Activated CD4-positive, alpha-beta T cell treated with anti-CD3 and anti-CD28 coated beads for 48 hours (primary cell): ENCODE measurements around the gene KLK4.
A peak's percentile ranks its signal among the peaks of the same experiment; 100 is the strongest.

Experiments used
- DNase-seq: peaks from one replicate; pipeline ENCODE4 v3.0.0-alpha.2; 2020

The KLK4 gene, protein sequence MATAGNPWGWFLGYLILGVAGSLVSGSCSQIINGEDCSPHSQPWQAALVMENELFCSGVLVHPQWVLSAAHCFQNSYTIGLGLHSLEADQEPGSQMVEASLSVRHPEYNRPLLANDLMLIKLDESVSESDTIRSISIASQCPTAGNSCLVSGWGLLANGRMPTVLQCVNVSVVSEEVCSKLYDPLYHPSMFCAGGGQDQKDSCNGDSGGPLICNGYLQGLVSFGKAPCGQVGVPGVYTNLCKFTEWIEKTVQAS

DNA sequence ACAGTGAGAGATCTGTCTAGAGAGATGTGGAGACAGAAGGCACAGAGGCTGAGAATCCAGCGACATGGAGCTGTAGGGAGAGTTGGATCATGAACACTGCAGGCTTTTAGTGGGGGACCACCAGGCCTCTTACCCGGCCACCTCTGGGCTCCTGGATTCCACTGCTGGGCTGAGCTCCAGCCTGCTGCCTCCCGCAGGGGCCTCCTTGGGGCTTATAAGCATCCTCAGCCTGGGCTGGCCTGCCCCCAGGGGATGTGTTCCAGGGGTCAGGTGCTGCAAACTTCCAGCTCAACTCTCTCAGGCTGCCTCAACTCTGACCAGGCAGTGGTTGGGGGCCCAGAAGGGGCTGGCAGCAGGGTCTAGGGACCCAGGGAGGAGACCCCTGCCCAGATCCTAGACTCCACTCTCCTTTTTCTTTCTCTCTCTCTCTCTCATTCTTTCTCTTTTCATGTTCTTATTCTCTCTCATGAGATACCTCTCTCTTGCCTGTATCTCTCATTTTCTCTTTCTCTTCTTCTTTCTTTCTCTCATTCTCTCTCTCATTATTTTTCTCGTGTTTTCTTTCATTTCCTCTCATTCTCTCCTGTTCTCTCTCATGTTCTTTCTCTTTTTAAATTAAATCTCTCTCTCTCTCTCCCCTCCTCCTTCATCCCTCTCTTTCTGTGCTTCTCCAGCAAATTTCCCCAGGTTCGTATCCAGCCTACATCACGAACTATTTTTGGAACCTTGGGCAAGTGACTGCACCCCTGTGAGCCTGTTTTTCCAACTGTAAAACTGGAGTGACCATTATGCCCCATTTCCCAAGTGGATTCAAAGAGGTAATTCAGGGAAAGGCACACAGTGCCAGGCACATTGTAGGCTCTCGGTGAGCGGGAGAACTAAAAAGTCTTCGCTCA lies at the start of gene KLK4:
KLK4 (minus strand) TSS at position 190 of the 896 bp plus-strand sequence. CDS start 657 bp downstream, outside the sequence.
- DNase-seq = no peak

DNA sequence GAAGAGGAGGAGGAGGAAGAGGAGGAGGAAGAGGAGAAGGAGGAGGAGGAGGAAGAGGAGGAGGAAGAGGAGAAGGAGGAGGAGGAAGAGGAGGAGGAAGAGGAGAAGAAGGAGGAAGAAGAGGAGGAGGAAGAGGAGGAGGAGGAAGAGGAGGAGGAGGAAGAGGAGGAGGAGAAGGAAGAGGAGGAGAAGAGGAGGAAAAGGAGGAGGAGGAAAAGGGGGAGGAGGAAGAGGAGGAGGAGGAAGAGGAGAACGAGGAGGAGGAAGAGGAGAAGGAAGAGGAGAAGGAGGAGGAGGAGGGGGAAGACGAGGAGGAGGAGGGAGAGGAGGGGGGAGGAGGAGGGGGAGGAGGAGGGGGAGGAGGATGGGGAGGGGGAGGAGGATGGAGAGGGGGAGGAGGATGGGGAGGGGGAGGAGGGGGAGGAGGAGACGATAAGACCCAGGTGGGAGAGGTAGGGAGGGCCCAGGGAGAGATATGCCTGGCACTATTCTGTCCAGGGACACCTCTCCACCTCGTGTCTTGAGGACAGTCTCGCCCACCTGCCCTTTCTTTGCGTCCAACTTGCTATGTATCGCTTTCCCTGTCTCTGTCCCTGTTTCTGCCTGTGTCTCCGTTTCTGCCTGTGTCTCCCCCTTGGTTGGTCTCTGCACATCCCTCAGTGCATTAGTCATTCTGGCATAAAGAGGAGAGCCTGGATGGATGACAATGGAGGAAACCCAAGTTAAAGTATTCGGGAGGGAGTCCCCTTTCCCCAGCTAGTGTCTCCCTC lies 48.7 kb upstream of the KLK4 start:
- DNase-seq = no peak

DNA sequence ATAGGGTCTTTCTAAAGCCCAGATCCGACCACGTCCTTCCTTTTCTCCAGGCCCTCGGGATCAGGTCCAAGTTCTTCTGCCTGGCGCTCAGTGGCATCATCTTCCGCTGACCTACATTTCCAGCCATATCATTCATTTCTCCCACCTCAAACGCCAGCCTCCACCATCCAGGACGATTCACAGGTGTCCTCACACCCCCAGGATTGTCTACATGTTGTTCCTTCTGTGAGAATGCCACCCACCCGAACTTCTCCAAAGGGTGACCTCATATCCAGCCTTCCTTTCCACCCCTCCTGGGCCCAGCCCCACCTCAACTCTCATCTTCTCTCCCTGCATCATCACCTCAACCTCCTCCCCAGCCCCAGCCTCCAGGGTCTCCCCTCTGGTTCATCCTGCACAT lies 46.4 kb upstream of the KLK4 start:
- no peak for DNase-seq

DNA sequence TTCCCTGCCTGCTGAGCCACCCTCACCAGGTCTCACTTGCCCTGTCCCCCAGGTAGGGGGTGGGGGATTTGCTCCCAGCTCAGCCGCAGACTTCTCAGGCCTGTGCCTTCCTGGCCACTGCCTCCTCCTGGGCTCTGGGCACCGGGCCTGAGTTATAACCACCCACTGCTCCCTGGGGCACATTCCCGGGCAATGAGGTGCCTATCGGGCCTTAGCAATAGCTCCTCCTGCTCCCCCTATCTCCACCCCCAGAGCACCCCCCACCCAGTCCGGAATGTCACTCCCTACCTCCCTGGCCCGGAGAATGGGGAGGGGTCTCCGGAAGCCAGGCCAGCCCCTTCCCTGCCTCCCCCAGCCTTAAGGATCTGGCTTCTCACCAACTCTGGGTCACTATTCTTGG lies 41.7 kb upstream of the KLK4 start, which contains the start of gene KLK5:
KLK5 (minus strand) TSS at position 129 of the 400 bp plus-strand sequence. CDS start 381 bp downstream, outside the sequence.
- DNase-seq = no peak

DNA sequence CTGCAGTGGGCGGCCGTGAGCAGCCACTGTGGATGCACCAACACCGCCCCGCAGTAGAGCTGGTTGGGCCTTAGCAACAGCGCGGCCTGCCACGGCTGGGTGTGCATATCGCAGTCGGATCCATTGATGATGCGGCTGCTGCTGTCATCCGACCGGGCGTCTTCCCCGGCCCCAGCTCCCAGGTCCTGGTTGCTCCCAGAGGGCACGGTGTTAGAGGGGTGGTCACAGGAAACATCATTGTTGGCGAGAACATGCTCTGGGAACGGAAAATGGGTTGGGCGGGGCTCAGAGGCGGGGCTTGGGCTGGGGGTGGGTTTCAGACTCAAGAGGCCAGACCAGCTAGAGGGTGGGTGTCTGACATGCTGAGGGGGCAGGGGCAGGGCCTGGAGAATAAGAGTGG lies 38.7 kb upstream of the KLK4 start:
- no peak for DNase-seq

DNA sequence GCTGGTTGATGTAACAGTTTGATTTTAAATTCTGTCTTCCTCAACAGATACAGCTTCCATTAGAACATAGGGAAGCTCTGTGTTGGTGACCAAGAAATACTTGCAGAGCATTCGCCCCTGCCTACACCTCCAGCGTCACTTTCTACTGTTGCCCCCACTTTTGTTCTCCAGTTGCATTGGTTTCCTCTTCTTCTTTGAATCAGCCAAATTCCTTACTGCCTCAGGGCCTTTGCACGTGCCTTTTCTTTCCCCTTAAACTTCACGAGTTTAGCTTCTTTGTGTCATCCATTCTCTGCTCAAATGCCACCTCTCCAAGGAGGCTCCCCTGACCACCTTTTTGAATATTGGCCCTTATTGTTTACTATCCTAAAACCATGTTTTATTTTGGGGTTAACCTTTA lies 35.9 kb upstream of the KLK4 start:
- DNase-seq = no peak

DNA sequence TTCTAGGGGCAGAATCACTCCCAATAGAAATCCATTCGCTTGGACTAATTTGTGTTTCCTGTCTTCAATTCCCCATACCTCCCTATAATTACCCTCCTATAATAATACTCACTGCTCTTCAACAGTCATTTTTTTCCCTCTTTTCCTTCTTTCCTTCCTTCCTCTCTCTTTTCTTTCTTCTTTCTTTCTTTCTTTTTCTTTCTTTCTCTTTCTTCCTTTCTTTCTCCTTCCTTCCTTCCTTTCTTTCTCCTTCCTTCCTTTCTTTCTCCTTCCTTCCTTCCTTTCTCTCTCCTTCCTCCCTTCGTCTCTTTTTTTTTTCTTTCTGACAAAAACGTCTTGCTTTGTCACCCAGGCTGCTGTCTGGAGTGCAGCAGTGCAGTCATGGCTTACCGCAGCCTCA lies 33.6 kb upstream of the KLK4 start:
- DNase-seq = no peak

DNA sequence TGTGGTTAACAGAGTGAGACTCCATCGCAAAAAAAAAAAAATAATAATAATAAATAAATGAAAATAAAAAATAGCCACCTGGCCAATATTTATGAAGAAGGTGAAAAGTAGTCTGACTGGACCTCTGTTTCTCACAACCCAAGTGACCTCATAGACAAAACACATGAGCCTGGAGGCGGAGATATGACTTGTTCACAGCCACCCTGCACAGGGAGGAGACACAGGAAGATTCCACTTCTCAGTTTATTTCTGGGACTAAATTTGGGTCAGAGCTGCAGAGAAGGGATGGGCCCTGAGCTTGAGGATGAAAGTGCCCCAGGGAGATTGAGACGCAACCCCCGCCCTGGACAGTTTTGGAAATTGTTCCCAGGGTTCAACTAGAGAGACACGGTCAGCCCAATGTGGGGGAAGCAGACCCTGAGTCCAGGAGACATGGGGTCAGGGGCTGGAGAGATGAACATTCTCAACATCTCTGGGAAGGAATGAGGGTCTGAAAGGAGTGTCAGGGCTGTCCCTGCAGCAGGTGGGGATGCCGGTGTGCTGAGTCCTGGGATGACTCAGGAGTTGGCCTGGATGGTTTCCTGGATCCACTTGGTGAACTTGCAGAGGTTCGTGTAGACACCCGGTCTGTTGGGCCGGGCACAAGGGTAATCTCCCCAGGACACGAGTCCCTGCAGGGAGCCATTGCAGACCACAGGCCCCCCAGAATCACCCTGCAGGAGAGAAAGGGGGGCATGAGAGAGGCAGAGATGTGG lies 32.1 kb upstream of the KLK4 start:
- no peak for DNase-seq

DNA sequence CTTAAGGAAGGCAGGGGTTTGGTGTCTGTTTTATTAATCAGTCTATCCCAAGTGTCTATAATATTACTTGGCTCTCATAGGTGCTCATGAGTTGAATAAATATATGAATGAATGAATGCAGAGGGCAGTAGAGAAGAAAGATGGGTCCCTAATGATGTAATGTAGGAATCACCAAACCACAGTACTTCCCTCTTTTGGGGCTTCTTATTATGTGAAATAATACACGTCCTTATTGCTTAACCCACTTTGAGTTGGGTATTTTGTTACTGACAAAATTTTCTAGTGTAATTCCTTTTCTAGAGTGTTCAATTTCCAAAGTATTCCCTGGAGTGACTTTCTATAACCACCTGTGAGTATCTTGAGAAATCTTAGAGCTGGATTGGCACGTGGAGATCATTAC lies 28.4 kb upstream of the KLK4 start:
- no peak for DNase-seq

DNA sequence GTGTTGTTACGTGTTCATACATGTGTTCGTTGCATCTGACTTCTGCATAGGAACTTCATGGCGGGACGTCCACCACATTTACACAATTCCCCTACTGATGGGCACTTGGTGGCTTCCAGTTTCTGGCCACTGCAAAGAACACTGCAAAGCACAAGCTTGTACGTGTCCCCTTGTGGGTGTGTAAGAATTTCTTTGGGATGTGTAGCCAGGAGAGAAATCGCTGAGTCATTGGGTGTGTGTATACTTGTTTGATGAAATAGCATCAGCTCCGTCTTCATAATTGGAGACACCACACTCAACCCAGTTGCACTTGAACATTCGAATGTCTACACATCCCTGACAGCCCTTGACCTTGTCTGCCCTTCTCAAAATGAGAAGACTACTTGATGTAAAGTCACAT lies 22.4 kb upstream of the KLK4 start:
- DNase-seq = no peak

DNA sequence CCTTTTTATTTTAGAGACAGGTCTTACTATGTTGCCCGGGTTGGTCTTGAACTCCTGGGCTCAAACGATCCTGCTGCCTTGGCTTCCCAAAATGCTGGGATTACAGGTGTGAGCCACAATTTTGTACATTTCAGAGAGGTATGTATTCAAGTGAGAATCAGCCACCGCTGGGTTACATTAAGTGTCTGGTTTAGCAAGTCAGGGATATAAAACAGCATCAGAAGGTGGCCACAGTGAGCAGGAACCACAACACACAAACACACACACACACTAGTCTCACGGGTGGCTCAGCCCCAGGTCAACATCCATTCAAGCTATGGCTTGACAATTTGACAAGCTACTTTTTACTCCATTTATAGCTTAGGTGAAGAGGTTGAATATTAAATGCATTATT lies 21.5 kb upstream of the KLK4 start:
- DNase-seq = no peak

DNA sequence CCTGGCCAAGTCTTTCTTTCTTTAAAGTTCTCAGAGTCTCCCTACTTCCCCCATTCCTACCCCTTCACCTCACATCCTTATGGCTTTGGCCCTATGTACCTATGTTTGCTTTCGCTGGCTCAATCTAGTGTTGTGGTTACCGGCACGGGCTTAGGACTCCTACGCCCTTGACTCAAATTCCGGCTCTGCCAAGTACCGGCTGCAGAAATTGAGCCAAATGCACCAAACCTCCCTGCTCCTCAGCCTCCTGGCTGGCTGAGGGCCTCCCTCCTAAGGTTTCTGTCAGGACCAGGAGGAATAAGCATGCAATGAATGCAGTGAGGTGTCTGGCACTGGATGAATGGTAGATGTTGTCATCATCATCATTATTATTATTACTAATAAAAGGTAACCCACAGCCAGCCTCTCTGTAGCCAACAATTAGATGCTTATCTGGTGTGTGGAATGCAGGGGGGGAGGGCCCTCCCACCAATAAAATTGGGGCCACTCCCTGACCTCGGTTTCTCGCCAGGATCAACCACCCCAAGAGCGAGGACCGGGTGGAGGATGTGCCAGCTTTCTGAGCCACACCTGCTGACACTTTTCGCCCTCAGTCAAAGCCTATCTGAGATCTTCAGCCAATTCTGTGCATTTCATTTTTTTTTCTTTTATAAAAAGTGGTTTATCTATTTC lies 21.0 kb upstream of the KLK4 start:
- DNase-seq = no peak

DNA sequence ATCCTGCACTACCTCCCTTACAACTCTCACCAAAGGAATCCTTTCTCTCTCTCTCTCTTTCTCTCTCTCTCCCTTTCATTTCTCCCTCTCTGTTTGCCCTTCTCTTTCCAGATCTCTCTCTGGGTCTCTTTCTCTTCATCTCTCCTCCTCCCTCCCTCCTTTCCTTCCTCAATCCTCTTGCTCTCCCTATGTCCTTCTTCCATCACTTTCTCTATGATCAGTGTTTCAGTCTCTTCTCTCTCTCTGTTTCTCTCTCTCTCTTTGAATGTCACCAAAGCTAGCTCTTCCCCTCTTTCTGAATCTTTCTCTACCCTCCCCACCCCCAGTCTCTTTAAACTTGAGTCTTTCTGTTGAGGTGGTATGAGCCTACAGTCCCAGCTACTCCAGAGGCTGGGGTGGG lies 19.8 kb upstream of the KLK4 start:
- no peak for DNase-seq

DNA sequence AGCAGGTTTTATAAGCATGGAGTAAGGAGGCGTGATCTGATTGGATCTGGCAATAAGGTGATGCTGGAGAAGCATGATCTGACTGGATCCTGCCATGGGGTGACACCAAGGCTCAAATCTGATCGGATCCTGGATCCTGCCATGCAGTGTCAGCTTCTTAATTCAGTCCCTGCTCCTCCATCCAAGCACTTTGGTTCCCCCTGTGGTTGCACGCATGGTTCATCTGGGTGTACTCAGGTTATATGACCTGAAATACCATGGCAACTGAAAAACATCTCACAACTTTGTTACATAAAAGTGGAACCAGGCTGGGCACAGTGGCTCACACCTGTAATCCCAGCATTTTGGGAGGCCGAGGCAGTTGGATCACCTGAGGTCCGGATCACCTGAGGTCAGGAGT lies 17.6 kb upstream of the KLK4 start:
- DNase-seq = no peak

DNA sequence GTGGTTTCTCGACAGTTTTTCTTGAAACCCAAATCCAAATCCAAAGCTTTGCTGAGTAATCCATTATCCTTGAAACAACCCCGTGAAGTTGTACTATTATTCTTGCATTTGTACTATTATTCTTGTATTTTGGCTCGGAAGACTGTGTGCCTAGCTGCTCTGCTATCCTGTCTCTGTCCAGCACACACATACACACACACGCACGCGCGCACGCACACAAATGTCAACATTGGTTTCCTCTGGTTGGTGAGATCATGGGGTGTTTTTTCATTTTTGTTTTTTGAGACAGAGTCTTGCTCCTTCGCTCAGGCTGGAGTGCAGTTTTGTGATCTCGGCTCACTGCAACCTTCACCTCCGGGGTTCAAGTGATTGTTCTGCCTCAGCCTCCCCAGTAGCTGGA lies 14.9 kb upstream of the KLK4 start:
- no peak for DNase-seq

DNA sequence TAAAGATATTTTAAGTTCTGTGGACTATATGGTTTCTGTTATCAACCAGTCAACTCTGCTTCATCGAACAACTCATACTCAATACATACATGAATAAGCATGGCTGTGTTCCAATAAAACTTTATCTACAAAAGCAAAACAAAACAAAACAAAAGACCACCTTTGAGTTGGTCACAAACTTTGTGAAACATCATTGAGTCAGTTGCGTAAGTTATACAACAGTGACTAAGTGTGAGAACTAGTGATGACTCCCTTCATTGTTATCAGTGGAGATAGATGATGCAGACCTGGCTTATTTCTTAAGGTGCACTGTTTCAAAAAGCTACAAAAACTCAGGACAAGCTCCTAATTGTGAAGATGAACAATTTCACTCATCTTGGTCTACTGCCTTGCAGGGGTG lies 14.5 kb upstream of the KLK4 start:
- no peak for DNase-seq

DNA sequence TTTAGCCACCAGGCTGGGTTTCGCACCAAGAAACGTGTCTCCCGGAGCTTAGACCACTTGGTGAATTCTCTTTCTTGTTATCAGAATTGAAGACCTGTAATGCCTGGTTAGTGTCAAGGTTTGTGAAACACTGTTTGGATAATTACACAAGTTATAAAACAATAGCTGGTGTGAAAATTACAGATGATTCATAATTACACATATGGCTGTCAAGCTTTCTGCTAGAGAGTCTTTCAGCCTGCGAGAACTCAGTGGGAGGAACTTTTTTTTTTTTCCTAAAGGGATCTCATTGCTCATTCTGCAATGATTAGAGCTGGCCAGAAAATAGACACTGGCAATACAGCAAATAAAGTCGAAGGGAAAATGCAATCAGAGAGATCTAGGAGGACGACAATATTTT lies 13.4 kb upstream of the KLK4 start:
- DNase-seq = no peak

DNA sequence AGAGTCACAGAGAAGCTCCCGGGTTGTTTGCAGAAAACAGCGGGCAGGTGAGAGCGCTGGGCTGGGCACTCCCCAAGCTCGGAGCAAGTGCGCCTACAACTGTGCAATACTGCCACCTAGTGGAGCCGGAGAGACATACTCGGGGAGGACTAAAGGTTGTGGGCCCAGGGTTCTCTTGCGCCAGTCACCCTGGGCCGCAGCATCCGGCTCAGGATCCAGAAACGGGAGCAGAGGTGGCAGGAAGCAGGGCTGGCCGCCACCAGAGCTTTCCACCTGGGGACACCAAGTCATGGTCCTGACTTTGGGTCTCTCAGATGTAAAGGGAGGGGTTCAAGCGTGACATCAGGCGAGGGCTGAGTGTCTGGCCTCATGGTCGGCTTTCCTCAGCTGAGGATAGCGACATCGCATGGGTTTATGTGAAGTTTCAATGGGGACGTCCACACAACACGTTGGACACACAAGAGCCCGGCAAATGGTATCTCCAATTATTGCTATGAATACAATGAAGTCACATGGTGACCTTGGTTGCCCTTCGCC lies 11.2 kb upstream of the KLK4 start:
- peak; percentile 86 for DNase-seq

DNA sequence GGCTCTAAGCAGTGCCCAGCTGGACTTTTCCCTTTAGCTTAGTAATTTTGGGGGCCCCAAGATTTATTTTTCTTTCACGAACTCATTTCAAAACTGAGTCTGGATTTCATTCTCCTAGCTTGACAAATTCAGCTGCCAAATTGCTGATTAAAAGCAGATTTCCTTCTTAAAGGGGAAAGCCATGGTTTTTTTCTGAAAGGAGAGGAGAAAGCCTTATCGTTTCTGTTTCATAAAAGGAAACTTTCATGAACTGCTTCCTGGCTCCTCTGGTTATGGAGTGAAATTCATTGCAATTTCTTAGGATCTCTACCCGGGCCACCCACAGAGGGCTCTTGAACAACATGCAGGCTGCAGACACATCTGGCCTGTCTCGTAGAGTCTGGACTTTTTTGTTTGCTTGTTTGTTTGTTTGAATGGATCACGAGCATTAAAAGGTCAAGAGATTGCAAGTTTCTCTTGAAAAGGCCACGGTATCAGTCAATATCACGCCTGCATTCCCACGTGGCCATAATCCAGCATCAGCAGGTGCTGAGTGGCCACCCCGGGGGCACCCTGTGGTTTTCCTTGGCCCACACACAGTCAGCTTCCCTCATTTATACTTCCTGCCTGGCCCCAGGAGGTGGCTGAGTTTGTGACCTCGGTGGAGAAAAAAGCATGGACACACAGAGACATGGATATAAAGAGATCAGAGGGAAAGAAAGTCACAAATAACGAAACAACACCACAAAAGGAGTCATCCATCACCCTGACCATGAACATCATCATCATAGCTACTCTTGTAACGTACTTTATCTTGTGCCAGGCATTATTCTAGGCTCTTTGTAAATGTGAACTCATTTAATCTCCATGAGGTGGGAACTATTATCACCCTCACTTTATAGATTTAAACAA lies 10.5 kb upstream of the KLK4 start:
- DNase-seq = no peak

DNA sequence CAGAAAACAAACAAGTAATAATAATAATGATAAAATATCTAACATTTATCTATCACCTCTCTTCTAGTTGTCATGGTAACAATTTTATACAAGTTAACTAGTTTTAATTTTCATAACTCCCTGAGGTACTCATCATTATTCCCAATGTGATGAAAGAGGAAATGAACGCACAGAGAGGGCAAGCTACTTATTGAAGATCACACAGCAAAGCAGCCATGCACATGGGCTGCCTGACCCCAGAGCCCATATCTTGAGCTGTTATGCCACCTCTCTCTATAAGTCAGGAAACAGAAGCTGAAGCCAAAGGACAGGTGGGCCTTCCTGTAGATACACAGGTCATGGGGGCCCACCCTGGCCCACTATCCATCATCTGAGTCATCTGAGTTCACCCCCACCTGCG lies 4.9 kb upstream of the KLK4 start:
- DNase-seq = no peak
